HepG2 (cell line): ENCODE measurements around the gene HES7. TPM values are rescaled to one million over a fixed set of nuclear protein-coding genes. Genes with fewer than 3 reads are reported as not detected.

ENCODE experiments used
- FOXK2 ChIP-seq: fragments of 450-650 bp; IDR thresholded peaks from 2 replicates; pipeline ENCODE4 v1.6.1; 2016
- GABPA ChIP-seq, 2 experiments: IDR thresholded peaks; 2 replicates each; pipeline ENCODE4 v1.6.1; 2011 to 2016; ENCODE audit warnings: low read depth in 2 of 2, low read length in 1 of 2, missing biosample characterization in 1 of 2, missing genetic modification characterization in 1 of 2
- HDAC1 ChIP-seq: sonication (generic); formaldehyde crosslinking; IDR thresholded peaks from 2 replicates; pipeline ENCODE4 v1.5.1; 2020; ENCODE audit warnings: mild to moderate bottlenecking, missing genetic modification reagents
- NR2C2 ChIP-seq: sonication (generic); formaldehyde crosslinking; IDR thresholded peaks from 2 replicates; pipeline ENCODE4 v1.4.0; 2020; ENCODE audit warnings: missing genetic modification reagents, mild to moderate bottlenecking, moderate library complexity, borderline replicate concordance
- ZBTB42 ChIP-seq: sonication (generic); formaldehyde crosslinking; IDR thresholded peaks from 2 replicates; pipeline ENCODE4 v1.5.0; 2020; ENCODE audit warnings: mild to moderate bottlenecking, missing genetic modification reagents
- ZNF556 ChIP-seq: sonication (generic); formaldehyde crosslinking; IDR thresholded peaks from 2 replicates; pipeline ENCODE4 v1.4.0; 2020; ENCODE audit warnings: mild to moderate bottlenecking, missing genetic modification reagents, borderline replicate concordance
- ZNF576 ChIP-seq: sonication (generic); formaldehyde crosslinking; IDR thresholded peaks from 2 replicates; pipeline ENCODE4 v1.4.0; 2020; ENCODE audit warnings: mild to moderate bottlenecking, missing genetic modification reagents
- ZNF615 ChIP-seq: sonication (generic); formaldehyde crosslinking; IDR thresholded peaks from 2 replicates; pipeline ENCODE4 v1.5.0; 2020; ENCODE audit warnings: mild to moderate bottlenecking, missing genetic modification reagents, borderline replicate concordance
- ZSCAN9 ChIP-seq: IDR thresholded peaks from 2 replicates; pipeline ENCODE4 v1.6.1; 2016; ENCODE audit warnings: borderline replicate concordance
- polyA plus RNA-seq, 8 experiments: library from polyadenylated mRNA; depleted of rRNA in 3 of 8; stranded (reverse) in 7 of 8; unstranded in 1 of 8; fragments of >200 nt; fragmentation: Illumina TruSeq in 4 of 8; extraction: Trizol in 4 of 8; gene quantifications; 2 replicates each; pipeline versions ENCODE4 v1.2.1 to v1.2.3, GENCODE V29; 2011 to 2016; ENCODE audit warnings: low read depth in 4 of 8, missing spikeins in 1 of 8, mixed read lengths in 1 of 8; ENCODE audit not compliant: insufficient read depth in 1 of 8
- total RNA-seq, 5 experiments: library from RNA; depleted of rRNA; stranded (reverse); fragments of >200 nt; fragmentation: Illumina TruSeq; extraction: Trizol; gene quantifications; 2 replicates each; pipeline ENCODE4 v1.2.3, GENCODE V29; 2016; ENCODE audit warnings: low read depth in 1 of 5
- TF ChIP-seq, protein P1 (sequence below): sonication (generic); formaldehyde crosslinking; conservative IDR thresholded peaks from 2 replicates; pipeline ENCODE4 v1.8.0; 2022; ENCODE audit warnings: low read depth, missing genetic modification reagents
- TF ChIP-seq, protein P2 (sequence below), 2 experiments: sonication (generic) in 1 of 2; formaldehyde crosslinking in 1 of 2; IDR thresholded peaks; 2 replicates each; pipeline versions ENCODE4 v1.4.0 to v1.6.1; 2016 to 2020; ENCODE audit warnings: borderline replicate concordance in 1 of 2, low read depth in 1 of 2, mild to moderate bottlenecking in 1 of 2, missing genetic modification reagents in 1 of 2
- TF ChIP-seq, protein P3 (sequence below), 2 experiments: sonication (generic) in 1 of 2; formaldehyde crosslinking in 1 of 2; IDR thresholded peaks; 2 replicates each; pipeline versions ENCODE4 v1.6.1 to v1.9.0; 2014 to 2022; ENCODE audit warnings: antibody characterized with exemption in 1 of 2, borderline replicate concordance in 1 of 2, inconsistent platforms in 1 of 2, low read depth in 1 of 2, missing genetic modification reagents in 1 of 2
- TF ChIP-seq, protein P4 (sequence below): IDR thresholded peaks from 2 replicates; pipeline ENCODE4 v1.6.1; 2016; ENCODE audit warnings: mild to moderate bottlenecking

The HES7 gene
- total and polyA plus RNA-seq, 2 of the 13 experiments (the other 11 are each of a cell fraction or from before 2014, with no cell fraction given): not detected

DNA sequence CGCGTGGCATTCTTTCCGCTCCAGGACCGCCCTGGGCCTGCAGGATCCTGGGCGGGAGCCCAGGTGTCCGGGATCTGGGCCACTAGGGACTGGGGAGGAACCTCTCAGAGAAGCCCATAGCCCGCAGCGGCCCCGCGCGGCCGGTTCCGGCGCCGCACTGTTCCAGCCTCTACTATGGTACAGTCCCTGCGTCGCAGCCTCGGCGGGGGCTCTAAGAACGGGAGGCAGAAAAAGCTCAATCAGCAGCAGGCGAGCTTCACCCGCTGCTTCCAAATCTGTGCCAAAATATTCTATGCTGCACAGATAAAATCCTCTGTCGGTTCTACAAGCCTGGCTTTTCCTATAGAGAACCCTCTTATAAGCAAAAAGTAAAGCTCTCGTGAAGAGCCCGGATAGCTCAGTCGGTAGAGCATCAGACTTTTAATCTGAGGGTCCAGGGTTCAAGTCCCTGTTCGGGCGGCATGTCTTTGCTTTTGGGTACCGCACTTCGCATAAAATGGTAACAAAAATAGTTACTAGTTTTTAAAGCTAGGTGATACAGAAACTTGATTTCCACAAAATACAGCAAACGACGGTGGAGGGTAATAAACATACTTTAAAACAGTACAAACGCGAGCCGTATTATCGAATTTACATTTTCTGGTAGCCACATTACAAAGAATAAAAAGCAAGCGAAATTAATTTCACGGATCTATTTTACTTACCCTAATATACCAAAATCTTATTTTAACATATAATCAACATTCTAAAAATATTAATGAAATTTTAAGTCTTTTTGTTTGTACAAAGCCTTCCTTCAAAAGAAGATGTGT lies 4.9 kb downstream of the HES7 start (continued):
- no peak for TF ChIP-seq GABPA (IDR thresholded peaks at IDR 0.05; ENCODE audit: low read depth, low read length)
- TF ChIP-seq GABPA (CRISPR knock-in tag; IDR thresholded peaks at IDR 0.05; ENCODE audit: low read depth): no peak
- TF ChIP-seq, protein P1, sequence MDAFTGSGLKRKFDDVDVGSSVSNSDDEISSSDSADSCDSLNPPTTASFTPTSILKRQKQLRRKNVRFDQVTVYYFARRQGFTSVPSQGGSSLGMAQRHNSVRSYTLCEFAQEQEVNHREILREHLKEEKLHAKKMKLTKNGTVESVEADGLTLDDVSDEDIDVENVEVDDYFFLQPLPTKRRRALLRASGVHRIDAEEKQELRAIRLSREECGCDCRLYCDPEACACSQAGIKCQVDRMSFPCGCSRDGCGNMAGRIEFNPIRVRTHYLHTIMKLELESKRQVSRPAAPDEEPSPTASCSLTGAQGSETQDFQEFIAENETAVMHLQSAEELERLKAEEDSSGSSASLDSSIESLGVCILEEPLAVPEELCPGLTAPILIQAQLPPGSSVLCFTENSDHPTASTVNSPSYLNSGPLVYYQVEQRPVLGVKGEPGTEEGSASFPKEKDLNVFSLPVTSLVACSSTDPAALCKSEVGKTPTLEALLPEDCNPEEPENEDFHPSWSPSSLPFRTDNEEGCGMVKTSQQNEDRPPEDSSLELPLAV: no peak
- TF ChIP-seq, protein P2, sequence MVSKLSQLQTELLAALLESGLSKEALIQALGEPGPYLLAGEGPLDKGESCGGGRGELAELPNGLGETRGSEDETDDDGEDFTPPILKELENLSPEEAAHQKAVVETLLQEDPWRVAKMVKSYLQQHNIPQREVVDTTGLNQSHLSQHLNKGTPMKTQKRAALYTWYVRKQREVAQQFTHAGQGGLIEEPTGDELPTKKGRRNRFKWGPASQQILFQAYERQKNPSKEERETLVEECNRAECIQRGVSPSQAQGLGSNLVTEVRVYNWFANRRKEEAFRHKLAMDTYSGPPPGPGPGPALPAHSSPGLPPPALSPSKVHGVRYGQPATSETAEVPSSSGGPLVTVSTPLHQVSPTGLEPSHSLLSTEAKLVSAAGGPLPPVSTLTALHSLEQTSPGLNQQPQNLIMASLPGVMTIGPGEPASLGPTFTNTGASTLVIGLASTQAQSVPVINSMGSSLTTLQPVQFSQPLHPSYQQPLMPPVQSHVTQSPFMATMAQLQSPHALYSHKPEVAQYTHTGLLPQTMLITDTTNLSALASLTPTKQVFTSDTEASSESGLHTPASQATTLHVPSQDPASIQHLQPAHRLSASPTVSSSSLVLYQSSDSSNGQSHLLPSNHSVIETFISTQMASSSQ (IDR thresholded peaks at IDR 0.05; ENCODE audit: low read depth): no peak; the same call in 1 of the 2 replicates
- TF ChIP-seq, protein P2 (CRISPR knock-in tag; IDR thresholded peaks at IDR 0.05; ENCODE audit: borderline replicate concordance): no peak
- TF ChIP-seq, protein P3, sequence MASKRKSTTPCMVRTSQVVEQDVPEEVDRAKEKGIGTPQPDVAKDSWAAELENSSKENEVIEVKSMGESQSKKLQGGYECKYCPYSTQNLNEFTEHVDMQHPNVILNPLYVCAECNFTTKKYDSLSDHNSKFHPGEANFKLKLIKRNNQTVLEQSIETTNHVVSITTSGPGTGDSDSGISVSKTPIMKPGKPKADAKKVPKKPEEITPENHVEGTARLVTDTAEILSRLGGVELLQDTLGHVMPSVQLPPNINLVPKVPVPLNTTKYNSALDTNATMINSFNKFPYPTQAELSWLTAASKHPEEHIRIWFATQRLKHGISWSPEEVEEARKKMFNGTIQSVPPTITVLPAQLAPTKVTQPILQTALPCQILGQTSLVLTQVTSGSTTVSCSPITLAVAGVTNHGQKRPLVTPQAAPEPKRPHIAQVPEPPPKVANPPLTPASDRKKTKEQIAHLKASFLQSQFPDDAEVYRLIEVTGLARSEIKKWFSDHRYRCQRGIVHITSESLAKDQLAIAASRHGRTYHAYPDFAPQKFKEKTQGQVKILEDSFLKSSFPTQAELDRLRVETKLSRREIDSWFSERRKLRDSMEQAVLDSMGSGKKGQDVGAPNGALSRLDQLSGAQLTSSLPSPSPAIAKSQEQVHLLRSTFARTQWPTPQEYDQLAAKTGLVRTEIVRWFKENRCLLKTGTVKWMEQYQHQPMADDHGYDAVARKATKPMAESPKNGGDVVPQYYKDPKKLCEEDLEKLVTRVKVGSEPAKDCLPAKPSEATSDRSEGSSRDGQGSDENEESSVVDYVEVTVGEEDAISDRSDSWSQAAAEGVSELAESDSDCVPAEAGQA (IDR thresholded peaks at IDR 0.05; ENCODE audit: low read depth): no peak
- TF ChIP-seq, protein P3 (CRISPR knock-in tag; IDR thresholded peaks at IDR 0.05; ENCODE audit: borderline replicate concordance): no peak; the same call in 1 of the 2 replicates
- TF ChIP-seq, protein P4, sequence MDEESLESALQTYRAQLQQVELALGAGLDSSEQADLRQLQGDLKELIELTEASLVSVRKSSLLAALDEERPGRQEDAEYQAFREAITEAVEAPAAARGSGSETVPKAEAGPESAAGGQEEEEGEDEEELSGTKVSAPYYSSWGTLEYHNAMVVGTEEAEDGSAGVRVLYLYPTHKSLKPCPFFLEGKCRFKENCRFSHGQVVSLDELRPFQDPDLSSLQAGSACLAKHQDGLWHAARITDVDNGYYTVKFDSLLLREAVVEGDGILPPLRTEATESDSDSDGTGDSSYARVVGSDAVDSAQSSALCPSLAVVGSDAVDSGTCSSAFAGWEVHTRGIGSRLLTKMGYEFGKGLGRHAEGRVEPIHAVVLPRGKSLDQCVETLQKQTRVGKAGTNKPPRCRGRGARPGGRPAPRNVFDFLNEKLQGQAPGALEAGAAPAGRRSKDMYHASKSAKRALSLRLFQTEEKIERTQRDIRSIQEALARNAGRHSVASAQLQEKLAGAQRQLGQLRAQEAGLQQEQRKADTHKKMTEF (CRISPR knock-in tag): no peak; the same call in 1 of the 2 replicates
- TF ChIP-seq FOXK2: no peak
- no peak for TF ChIP-seq ZBTB42 (CRISPR knock-in tag)
- TF ChIP-seq ZNF576 (CRISPR knock-in tag): no peak
- no peak for TF ChIP-seq NR2C2 (CRISPR knock-in tag)
- TF ChIP-seq ZSCAN9 (CRISPR knock-in tag): 0 out of 2 replicates have a peak, but pooled peaks have one; percentile 13
- peak; percentile 46; the same call in 1 of the 2 replicates for TF ChIP-seq ZNF556 (CRISPR knock-in tag)
- TF ChIP-seq ZNF615 (CRISPR knock-in tag): no peak
- no peak for TF ChIP-seq HDAC1
